ENCODE results near the gene PRMT1.

GRCh38 chr19:49678985-49679770, 2.1 kb downstream of the PRMT1 start:
- TF ChIP-seq, protein P1, sequence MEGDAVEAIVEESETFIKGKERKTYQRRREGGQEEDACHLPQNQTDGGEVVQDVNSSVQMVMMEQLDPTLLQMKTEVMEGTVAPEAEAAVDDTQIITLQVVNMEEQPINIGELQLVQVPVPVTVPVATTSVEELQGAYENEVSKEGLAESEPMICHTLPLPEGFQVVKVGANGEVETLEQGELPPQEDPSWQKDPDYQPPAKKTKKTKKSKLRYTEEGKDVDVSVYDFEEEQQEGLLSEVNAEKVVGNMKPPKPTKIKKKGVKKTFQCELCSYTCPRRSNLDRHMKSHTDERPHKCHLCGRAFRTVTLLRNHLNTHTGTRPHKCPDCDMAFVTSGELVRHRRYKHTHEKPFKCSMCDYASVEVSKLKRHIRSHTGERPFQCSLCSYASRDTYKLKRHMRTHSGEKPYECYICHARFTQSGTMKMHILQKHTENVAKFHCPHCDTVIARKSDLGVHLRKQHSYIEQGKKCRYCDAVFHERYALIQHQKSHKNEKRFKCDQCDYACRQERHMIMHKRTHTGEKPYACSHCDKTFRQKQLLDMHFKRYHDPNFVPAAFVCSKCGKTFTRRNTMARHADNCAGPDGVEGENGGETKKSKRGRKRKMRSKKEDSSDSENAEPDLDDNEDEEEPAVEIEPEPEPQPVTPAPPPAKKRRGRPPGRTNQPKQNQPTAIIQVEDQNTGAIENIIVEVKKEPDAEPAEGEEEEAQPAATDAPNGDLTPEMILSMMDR (IDR thresholded peaks at IDR 0.05), result no peak
- TF ChIP-seq EZH2 (IDR thresholded peaks at IDR 0.05; ENCODE audit: borderline replicate concordance, insufficient read depth, low read depth, low read length, poor library complexity, severe bottlenecking), result no peak

Measured in B cell (primary cell).